Left ventricle myocardium inferior (tissue), 1 donor: ENCODE measurements around the gene FNDC3B. TPM values are rescaled to one million over a fixed set of nuclear protein-coding genes. Genes with fewer than 3 reads are reported as not detected.

Experiments used
- DNase-seq: peaks from one replicate; pipeline ENCODE4 v3.0.0-alpha.2; 2020
- H3K27ac ChIP-seq: fragments of 200-600 bp; replicated peaks from 2 replicates; pipeline ENCODE4 v1.8.0; 2021
- H3K27me3 ChIP-seq: fragments of 200-600 bp; 2 replicates; pipeline ENCODE4 v1.8.0; 2021; ENCODE audit warnings: low read depth
- H3K36me3 ChIP-seq: fragments of 200-600 bp; 2 replicates; pipeline ENCODE4 v1.8.0; 2021
- H3K4me1 ChIP-seq: fragments of 200-600 bp; 2 replicates; pipeline ENCODE4 v1.8.0; 2021
- H3K4me3 ChIP-seq: fragments of 200-600 bp; 2 replicates; pipeline ENCODE4 v1.8.0; 2021; ENCODE audit warnings: mild to moderate bottlenecking, moderate library complexity
- H3K9me3 ChIP-seq: fragments of 200-600 bp; replicated peaks from 2 replicates; pipeline ENCODE4 v1.8.0; 2021
- CTCF ChIP-seq: fragments of 200-600 bp; IDR thresholded peaks from 2 replicates; pipeline ENCODE4 v1.8.0; 2021; ENCODE audit warnings: antibody characterized with exemption, mild to moderate bottlenecking, borderline replicate concordance
- intact Hi-C: fragments of 100-400 bp; cut with micrococcal nuclease; formaldehyde crosslinking; loops from one replicate; pipeline ENCODE4 v1.11.0; 2022
- total RNA-seq: library from RNA; stranded (reverse); fragmentation: NEBNext Ultra II Directional; extraction: Animal tissue kit (Norgen Biotek cat#: 25700); gene quantifications from one replicate; pipeline ENCODE4 v1.2.1, GENCODE V29; 2021
- donor health status: DM: no; HTN: yes; CAD: no; lungs with severe emphysema.

Gene FNDC3B
- total RNA-seq, 1 donor from 2014 or later, result 75.7 TPM

- Histone ChIP-seq H3K36me3 (peaks cover 78% of the 10 kb centered on the region), H3K4me3 (no peak overlapping the region), H3K9me3 (no peaks in the 10 kb centered on the region), H3K27ac (peak overlapping the region; percentile 48), H3K27me3 (no peaks in the 10 kb centered on the region), H3K4me1 (peaks cover 9% of the 10 kb centered on the region)
- intact Hi-C loops, result loop anchor here (10.0 kb wide), 2 partner anchors 298 to 498 kb away; partner anchors contain the start of gene FNDC3B
- DNase-seq, result peak; percentile 37
- TF ChIP-seq CTCF, result peak; percentile 94
These were observed 293.1 kb downstream of the FNDC3B start for GRCh38 chr3:172332256-172333041.

- no peak for TF ChIP-seq CTCF
- H3K4me3 ChIP-seq, result no peak overlapping the region
- intact Hi-C loops, result loop anchor here (10.0 kb wide), 2 partner anchors 298 to 498 kb away; partner anchors contain the start of gene FNDC3B
- H3K9me3 ChIP-seq, result no peaks in the 10 kb centered on the region
- H3K36me3 ChIP-seq, result peaks cover 80% of the 10 kb centered on the region
- no peak for DNase-seq
- H3K27me3 ChIP-seq, result no peaks in the 10 kb centered on the region
- H3K27ac ChIP-seq, result peak overlapping the region; percentile 11
- H3K4me1 ChIP-seq, result peaks cover 9% of the 10 kb centered on the region
These were observed 293.6 kb downstream of the FNDC3B start for GRCh38 chr3:172333042-172333377.

- Histone ChIP-seq H3K9me3 (no peaks in the 10 kb centered on the region), H3K27ac (no peak overlapping the region), H3K27me3 (no peaks in the 10 kb centered on the region), H3K4me1 (peaks cover 9% of the 10 kb centered on the region), H3K4me3 (no peak overlapping the region), H3K36me3 (peaks cover 85% of the 10 kb centered on the region)
- peak; percentile 30 for TF ChIP-seq CTCF
- intact Hi-C loops, result loop anchor here (10.0 kb wide), 2 partner anchors 299 to 499 kb away; partner anchors contain the start of gene FNDC3B
- DNase-seq, result no peak
These were observed 294.5 kb downstream of the FNDC3B start for GRCh38 chr3:172333692-172334457.

- H3K4me3 ChIP-seq, result no peak overlapping the region
- no peaks in the 10 kb centered on the region for H3K9me3 ChIP-seq
- no peak for DNase-seq
- peaks cover 84% of the 10 kb centered on the region for H3K36me3 ChIP-seq
- TF ChIP-seq CTCF, result no peak
- intact Hi-C loops, result loop anchor here (10.0 kb wide), 2 partner anchors 300 to 500 kb away; partner anchors contain the start of gene FNDC3B
- H3K4me1 ChIP-seq, result peaks cover 9% of the 10 kb centered on the region
- H3K27ac ChIP-seq, result no peak overlapping the region
- no peaks in the 10 kb centered on the region for H3K27me3 ChIP-seq
These were observed 295.4 kb downstream of the FNDC3B start for GRCh38 chr3:172334671-172335207.

- TF ChIP-seq CTCF, result no peak
- H3K27me3 ChIP-seq, result no peaks in the 10 kb centered on the region
- H3K4me1 ChIP-seq, result no peaks in the 10 kb centered on the region
- intact Hi-C loops, result loop anchor here (10.0 kb wide), 2 partner anchors 305 to 505 kb away; partner anchors contain the start of gene FNDC3B
- H3K36me3 ChIP-seq, result peaks cover 89% of the 10 kb centered on the region
- no peak overlapping the region for H3K27ac ChIP-seq
- no peaks in the 10 kb centered on the region for H3K9me3 ChIP-seq
- no peak overlapping the region for H3K4me3 ChIP-seq
- DNase-seq, result no peak
These were observed 300.5 kb downstream of the FNDC3B start for GRCh38 chr3:172339892-172340291.
